ENCODE results near the gene FADS2. TPM values are rescaled to one million over a fixed set of nuclear protein-coding genes. Genes with fewer than 3 reads are reported as not detected.

The FADS2 gene
- polyA plus RNA-seq, 2 of the 4 experiments (the other 2 are of a cell fraction) = 215 to 391 TPM

- TF ChIP-seq E2F6 (IDR thresholded peaks at IDR 0.05; ENCODE audit: borderline replicate concordance, low read depth) (no peak), RCOR1 (IDR thresholded peaks at IDR 0.05; ENCODE audit: low read depth, low read length) (no peak), PHF8 (IDR thresholded peaks at IDR 0.05; ENCODE audit: borderline replicate concordance, low read depth) (no peak), MAFK (IDR thresholded peaks at IDR 0.05; ENCODE audit: partially characterized antibody) (no peak), ZNF302 (CRISPR knock-in tag; IDR thresholded peaks at IDR 0.05) (no peak), JUNB (IDR thresholded peaks at IDR 0.05) (no peak), EHF (CRISPR knock-in tag; IDR thresholded peaks at IDR 0.05) (no peak), SREBF2 (IDR thresholded peaks at IDR 0.05) (no peak), ZC3H11A (IDR thresholded peaks at IDR 0.05) (no peak), EHMT2 (IDR thresholded peaks at IDR 0.05; ENCODE audit: low read depth) (no peak), ZFP36 (IDR thresholded peaks at IDR 0.05; ENCODE audit: borderline replicate concordance, partially characterized antibody) (no peak)
- no peak for FAIRE-seq
- no peaks in the 10 kb centered on the region for H3K4me1 ChIP-seq
- ChIA-PET CTCF (interaction anchor here (0.8 to 1.9 kb wide), 6 partner anchors 15 to 261 kb away, joined by 3 to 7 read pairs (median 3); no protein-coding TSS in a partner anchor), POLR2A (no interaction called here)
- DNase-seq (ENCODE audit: low read depth in 1 of 2, low spot score in 1 of 2) = no peak
- H3K27ac ChIP-seq = no peak overlapping the region
- 96% methylated on average over 10 of the region's 10 CpGs for WGBS (ENCODE audit: missing lambda C conversion rate)
- H3K9me3 ChIP-seq = no peaks in the 10 kb centered on the region
- no peak for ATAC-seq
- H3K4me2 ChIP-seq = no peak overlapping the region
- H3K4me3 ChIP-seq = no peak overlapping the region
These were observed 18.4 kb downstream of the FADS2 start for GRCh38 chr11:61846362-61847020.

GRCh38 chr11:61847914-61848581 lies 19.9 kb downstream of the FADS2 start:
- WGBS (ENCODE audit: missing lambda C conversion rate) = 95% methylated on average over 18 of the region's 18 CpGs
- FAIRE-seq (no peak), ATAC-seq (peak in 1 of 2 experiments; percentile 34; a peak in 2 of 6 replicates), DNase-seq (ENCODE audit: low read depth in 1 of 2, low spot score in 1 of 2) (no peak)
- POLR2A ChIA-PET = no interaction called here
- no peak for TF ChIP-seq ELK1 (IDR thresholded peaks at IDR 0.05; ENCODE audit: low read depth, low read length)
- no peak for TF ChIP-seq FOSL2 (IDR thresholded peaks at IDR 0.05)
- TF ChIP-seq FOSL2 (CRISPR knock-in tag; IDR thresholded peaks at IDR 0.05) = no peak
- no peak for TF ChIP-seq EP300 (IDR thresholded peaks at IDR 0.05)
- no peak for TF ChIP-seq MYC (IDR thresholded peaks at IDR 0.05; ENCODE audit: borderline replicate concordance, low read length)
- no peak for TF ChIP-seq SREBF2 (IDR thresholded peaks at IDR 0.05)
- TF ChIP-seq USF2 (IDR thresholded peaks at IDR 0.05) = no peak
- TF ChIP-seq BHLHE40 (IDR thresholded peaks at IDR 0.05; ENCODE audit: low read depth, low read length) = no peak
- no peak for TF ChIP-seq NR3C1 (IDR thresholded peaks at IDR 0.05)
- no peak for TF ChIP-seq PBX3 (IDR thresholded peaks at IDR 0.05)
- no peak for TF ChIP-seq CHD4 (IDR thresholded peaks at IDR 0.05; ENCODE audit: borderline replicate concordance)
- no peak for TF ChIP-seq ESRRA (IDR thresholded peaks at IDR 0.05; ENCODE audit: borderline replicate concordance, low read length)
- TF ChIP-seq RCOR1 (IDR thresholded peaks at IDR 0.05; ENCODE audit: low read depth, low read length) = no peak
- TF ChIP-seq HOXA7 (CRISPR knock-in tag; IDR thresholded peaks at IDR 0.05) = no peak
- TF ChIP-seq CHD2 (IDR thresholded peaks at IDR 0.05; ENCODE audit: low read length, partially characterized antibody) = no peak
- no peak for TF ChIP-seq HEYL (CRISPR knock-in tag; IDR thresholded peaks at IDR 0.05)
- no peak for TF ChIP-seq JUNB (IDR thresholded peaks at IDR 0.05)
- TF ChIP-seq NFE2L2 (conservative IDR thresholded peaks at IDR 0.05; ENCODE audit: low read length) = no peak
- no peaks in the 10 kb centered on the region for H3K9me3 ChIP-seq
- no peak overlapping the region for H3K27ac ChIP-seq
- CTCF ChIA-PET = interaction anchor here (1.0 to 1.8 kb wide), 5 partner anchors 19 to 260 kb away, joined by 3 to 6 read pairs (median 5); no protein-coding TSS in a partner anchor
- no peak overlapping the region for H3K4me3 ChIP-seq
- no peaks in the 10 kb centered on the region for H3K4me1 ChIP-seq
- no peak overlapping the region for H3K4me2 ChIP-seq

All from A549 (cell line).